ENCODE measurements around the gene SYNPO.

The SYNPO gene

GRCh38 chr5:150630016-150630415 lies 10.4 kb upstream of the SYNPO start:
- H3K9me3 ChIP-seq (replicated peaks; ENCODE audit: insufficient read depth, low read length): no peaks in the 10 kb centered on the region
- no peaks in the 10 kb centered on the region for H3F3A ChIP-seq (ENCODE audit: insufficient read depth, low read length)
- H3K27ac ChIP-seq (ENCODE audit: low read length): no peak overlapping the region
- no peaks in the 10 kb centered on the region for H3K4me1 ChIP-seq (ENCODE audit: low read length)
- peaks cover 2% of the 10 kb centered on the region; the same call in 1 of the 2 replicates for H3K27me3 ChIP-seq (replicated peaks; ENCODE audit: insufficient read depth, low read length)
- no peak overlapping the region for H3K4me3 ChIP-seq (ENCODE audit: low read length)
- no peak overlapping the region for H2AFZ ChIP-seq (ENCODE audit: low read length)
- H3K36me3 ChIP-seq (replicated peaks; ENCODE audit: insufficient read depth, low read length): no peaks in the 10 kb centered on the region
- H3K4me2 ChIP-seq (ENCODE audit: low read depth, low read length): no peak overlapping the region
- DNase-seq: no peak
- no peaks in the 10 kb centered on the region for H3K9me2 ChIP-seq (replicated peaks; ENCODE audit: insufficient read depth, low read length)
- TF ChIP-seq CTCF (IDR thresholded peaks at IDR 0.05; ENCODE audit: low read length) (no peak), EZH2phosphoT487 (IDR thresholded peaks at IDR 0.05; ENCODE audit: low read length) (no peak), EZH2 (optimal IDR thresholded peaks at IDR 0.05; ENCODE audit: low read depth, low read length) (no peak)
- H3K9ac ChIP-seq (ENCODE audit: low read length): no peak overlapping the region
- no peaks in the 10 kb centered on the region for H3K79me2 ChIP-seq (ENCODE audit: low read length)
- H4K20me1 ChIP-seq (ENCODE audit: insufficient read depth, low read length): no peaks in the 10 kb centered on the region

GRCh38 chr5:150630461-150631325 lies 9.8 kb upstream of the SYNPO start:
- H3K27ac ChIP-seq (ENCODE audit: low read length): no peak overlapping the region
- no peaks in the 10 kb centered on the region for H3F3A ChIP-seq (ENCODE audit: insufficient read depth, low read length)
- H3K9me2 ChIP-seq (replicated peaks; ENCODE audit: insufficient read depth, low read length): no peaks in the 10 kb centered on the region
- H3K4me1 ChIP-seq (ENCODE audit: low read length): no peaks in the 10 kb centered on the region
- TF ChIP-seq EZH2 (optimal IDR thresholded peaks at IDR 0.05; ENCODE audit: low read depth, low read length): no peak
- TF ChIP-seq EZH2phosphoT487 (IDR thresholded peaks at IDR 0.05; ENCODE audit: low read length): no peak
- TF ChIP-seq CTCF (IDR thresholded peaks at IDR 0.05; ENCODE audit: low read length): no peak
- no peak overlapping the region for H3K4me2 ChIP-seq (ENCODE audit: low read depth, low read length)
- H2AFZ ChIP-seq (ENCODE audit: low read length): no peak overlapping the region
- no peaks in the 10 kb centered on the region; the same call in 1 of the 2 replicates for H3K27me3 ChIP-seq (replicated peaks; ENCODE audit: insufficient read depth, low read length)
- no peaks in the 10 kb centered on the region for H3K79me2 ChIP-seq (ENCODE audit: low read length)
- H3K9ac ChIP-seq (ENCODE audit: low read length): no peak overlapping the region
- H3K4me3 ChIP-seq (ENCODE audit: low read length): no peak overlapping the region
- no peaks in the 10 kb centered on the region for H4K20me1 ChIP-seq (ENCODE audit: insufficient read depth, low read length)
- H3K36me3 ChIP-seq (replicated peaks; ENCODE audit: insufficient read depth, low read length): no peaks in the 10 kb centered on the region
- no peak for DNase-seq
- H3K9me3 ChIP-seq (replicated peaks; ENCODE audit: insufficient read depth, low read length): no peaks in the 10 kb centered on the region

GRCh38 chr5:150631326-150631701 lies 9.1 kb upstream of the SYNPO start:
- H3K4me1 ChIP-seq (ENCODE audit: low read length): no peaks in the 10 kb centered on the region
- no peaks in the 10 kb centered on the region; the same call in 1 of the 2 replicates for H3K27me3 ChIP-seq (replicated peaks; ENCODE audit: insufficient read depth, low read length)
- no peaks in the 10 kb centered on the region for H3F3A ChIP-seq (ENCODE audit: insufficient read depth, low read length)
- no peak overlapping the region for H3K27ac ChIP-seq (ENCODE audit: low read length)
- H3K9ac ChIP-seq (ENCODE audit: low read length): no peak overlapping the region
- H2AFZ ChIP-seq (ENCODE audit: low read length): no peak overlapping the region
- no peaks in the 10 kb centered on the region for H4K20me1 ChIP-seq (ENCODE audit: insufficient read depth, low read length)
- no peaks in the 10 kb centered on the region for H3K9me3 ChIP-seq (replicated peaks; ENCODE audit: insufficient read depth, low read length)
- no peak overlapping the region for H3K4me2 ChIP-seq (ENCODE audit: low read depth, low read length)
- no peak overlapping the region for H3K4me3 ChIP-seq (ENCODE audit: low read length)
- no peaks in the 10 kb centered on the region for H3K36me3 ChIP-seq (replicated peaks; ENCODE audit: insufficient read depth, low read length)
- DNase-seq: no peak
- no peak for TF ChIP-seq CTCF (IDR thresholded peaks at IDR 0.05; ENCODE audit: low read length)
- no peak for TF ChIP-seq EZH2 (optimal IDR thresholded peaks at IDR 0.05; ENCODE audit: low read depth, low read length)
- no peak for TF ChIP-seq EZH2phosphoT487 (IDR thresholded peaks at IDR 0.05; ENCODE audit: low read length)
- H3K9me2 ChIP-seq (replicated peaks; ENCODE audit: insufficient read depth, low read length): no peaks in the 10 kb centered on the region
- no peaks in the 10 kb centered on the region for H3K79me2 ChIP-seq (ENCODE audit: low read length)
